HL-60 (cell line): ENCODE measurements around the gene IGFBP7.

Experiments used
- DNase-seq, 2 experiments: peaks; one replicate each; pipeline ENCODE4 v3.0.0-alpha.2; 2010 to 2020; ENCODE audit warnings: low read depth in 1 of 2, low spot score in 1 of 2
- H3K27ac ChIP-seq: fragments of 250-450 bp; sonication (Bioruptor Pico); replicated peaks from 2 replicates; pipeline ENCODE4 v1.5.1; 2020; ENCODE audit warnings: mild to moderate bottlenecking, moderate library complexity
- H3K27me3 ChIP-seq: fragments of 250-450 bp; sonication (Bioruptor Pico); 2 replicates; pipeline ENCODE4 v1.5.1; 2021; ENCODE audit warnings: mild to moderate bottlenecking, moderate library complexity; ENCODE audit not compliant: insufficient read depth, poor library complexity, severe bottlenecking
- H3K4me3 ChIP-seq: replicated peaks from 2 replicates; pipeline ENCODE4 v1.5.1; 2011; ENCODE audit warnings: mild to moderate bottlenecking, control low read depth, low read length; ENCODE audit not compliant: insufficient read depth
- GABPA ChIP-seq: IDR thresholded peaks from 2 replicates; pipeline ENCODE4 v1.6.1; 2012; ENCODE audit warnings: low read depth
- POLR2AphosphoS5 ChIP-seq: IDR thresholded peaks from 2 replicates; pipeline ENCODE4 v1.6.1; 2012; ENCODE audit warnings: low read depth
- SPI1 ChIP-seq: IDR thresholded peaks from 2 replicates; pipeline ENCODE4 v1.6.1; 2012; ENCODE audit warnings: low read depth, mild to moderate bottlenecking, borderline replicate concordance
- TF ChIP-seq, protein P1 (sequence below): IDR thresholded peaks from one replicate; pipeline ENCODE4 v1.5.1; 2011; ENCODE audit warnings: low read length, control low read depth, inconsistent platforms; ENCODE audit not compliant: insufficient read depth
- TF ChIP-seq, protein P2 (sequence below): IDR thresholded peaks from 2 replicates; pipeline ENCODE4 v1.6.1; 2012; ENCODE audit warnings: low read depth; ENCODE audit not compliant: insufficient replicate concordance

Gene IGFBP7

DNA sequence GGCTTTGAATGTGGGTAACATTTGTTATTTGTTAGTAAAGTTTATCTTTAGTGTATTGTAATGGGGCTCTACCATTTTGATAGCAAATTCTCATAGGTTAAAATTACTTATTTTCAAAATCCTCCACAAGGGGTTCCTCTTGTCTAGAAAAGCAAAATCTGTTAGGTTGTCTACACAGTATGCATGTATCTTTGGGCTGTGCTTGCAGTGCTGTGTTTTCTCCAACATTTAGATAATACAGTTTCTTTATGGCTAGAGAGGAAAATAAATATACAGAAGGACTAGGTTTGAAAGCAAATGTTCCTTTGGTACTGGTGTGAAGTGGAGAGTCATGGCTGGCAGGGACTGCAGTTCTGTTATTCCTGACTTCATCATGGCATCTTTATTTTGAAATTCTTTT, 91.2 kb downstream of the IGFBP7 start:
- no peak overlapping the region for H3K27ac ChIP-seq
- no peaks in the 10 kb centered on the region for H3K27me3 ChIP-seq
- no peak for DNase-seq
- H3K4me3 ChIP-seq = no peak overlapping the region
- TF ChIP-seq, protein P1, sequence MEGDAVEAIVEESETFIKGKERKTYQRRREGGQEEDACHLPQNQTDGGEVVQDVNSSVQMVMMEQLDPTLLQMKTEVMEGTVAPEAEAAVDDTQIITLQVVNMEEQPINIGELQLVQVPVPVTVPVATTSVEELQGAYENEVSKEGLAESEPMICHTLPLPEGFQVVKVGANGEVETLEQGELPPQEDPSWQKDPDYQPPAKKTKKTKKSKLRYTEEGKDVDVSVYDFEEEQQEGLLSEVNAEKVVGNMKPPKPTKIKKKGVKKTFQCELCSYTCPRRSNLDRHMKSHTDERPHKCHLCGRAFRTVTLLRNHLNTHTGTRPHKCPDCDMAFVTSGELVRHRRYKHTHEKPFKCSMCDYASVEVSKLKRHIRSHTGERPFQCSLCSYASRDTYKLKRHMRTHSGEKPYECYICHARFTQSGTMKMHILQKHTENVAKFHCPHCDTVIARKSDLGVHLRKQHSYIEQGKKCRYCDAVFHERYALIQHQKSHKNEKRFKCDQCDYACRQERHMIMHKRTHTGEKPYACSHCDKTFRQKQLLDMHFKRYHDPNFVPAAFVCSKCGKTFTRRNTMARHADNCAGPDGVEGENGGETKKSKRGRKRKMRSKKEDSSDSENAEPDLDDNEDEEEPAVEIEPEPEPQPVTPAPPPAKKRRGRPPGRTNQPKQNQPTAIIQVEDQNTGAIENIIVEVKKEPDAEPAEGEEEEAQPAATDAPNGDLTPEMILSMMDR = no peak
- TF ChIP-seq, protein P2, sequence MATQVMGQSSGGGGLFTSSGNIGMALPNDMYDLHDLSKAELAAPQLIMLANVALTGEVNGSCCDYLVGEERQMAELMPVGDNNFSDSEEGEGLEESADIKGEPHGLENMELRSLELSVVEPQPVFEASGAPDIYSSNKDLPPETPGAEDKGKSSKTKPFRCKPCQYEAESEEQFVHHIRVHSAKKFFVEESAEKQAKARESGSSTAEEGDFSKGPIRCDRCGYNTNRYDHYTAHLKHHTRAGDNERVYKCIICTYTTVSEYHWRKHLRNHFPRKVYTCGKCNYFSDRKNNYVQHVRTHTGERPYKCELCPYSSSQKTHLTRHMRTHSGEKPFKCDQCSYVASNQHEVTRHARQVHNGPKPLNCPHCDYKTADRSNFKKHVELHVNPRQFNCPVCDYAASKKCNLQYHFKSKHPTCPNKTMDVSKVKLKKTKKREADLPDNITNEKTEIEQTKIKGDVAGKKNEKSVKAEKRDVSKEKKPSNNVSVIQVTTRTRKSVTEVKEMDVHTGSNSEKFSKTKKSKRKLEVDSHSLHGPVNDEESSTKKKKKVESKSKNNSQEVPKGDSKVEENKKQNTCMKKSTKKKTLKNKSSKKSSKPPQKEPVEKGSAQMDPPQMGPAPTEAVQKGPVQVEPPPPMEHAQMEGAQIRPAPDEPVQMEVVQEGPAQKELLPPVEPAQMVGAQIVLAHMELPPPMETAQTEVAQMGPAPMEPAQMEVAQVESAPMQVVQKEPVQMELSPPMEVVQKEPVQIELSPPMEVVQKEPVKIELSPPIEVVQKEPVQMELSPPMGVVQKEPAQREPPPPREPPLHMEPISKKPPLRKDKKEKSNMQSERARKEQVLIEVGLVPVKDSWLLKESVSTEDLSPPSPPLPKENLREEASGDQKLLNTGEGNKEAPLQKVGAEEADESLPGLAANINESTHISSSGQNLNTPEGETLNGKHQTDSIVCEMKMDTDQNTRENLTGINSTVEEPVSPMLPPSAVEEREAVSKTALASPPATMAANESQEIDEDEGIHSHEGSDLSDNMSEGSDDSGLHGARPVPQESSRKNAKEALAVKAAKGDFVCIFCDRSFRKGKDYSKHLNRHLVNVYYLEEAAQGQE = no peak
- TF ChIP-seq SPI1 (no peak), GABPA (no peak), POLR2AphosphoS5 (no peak)

DNA sequence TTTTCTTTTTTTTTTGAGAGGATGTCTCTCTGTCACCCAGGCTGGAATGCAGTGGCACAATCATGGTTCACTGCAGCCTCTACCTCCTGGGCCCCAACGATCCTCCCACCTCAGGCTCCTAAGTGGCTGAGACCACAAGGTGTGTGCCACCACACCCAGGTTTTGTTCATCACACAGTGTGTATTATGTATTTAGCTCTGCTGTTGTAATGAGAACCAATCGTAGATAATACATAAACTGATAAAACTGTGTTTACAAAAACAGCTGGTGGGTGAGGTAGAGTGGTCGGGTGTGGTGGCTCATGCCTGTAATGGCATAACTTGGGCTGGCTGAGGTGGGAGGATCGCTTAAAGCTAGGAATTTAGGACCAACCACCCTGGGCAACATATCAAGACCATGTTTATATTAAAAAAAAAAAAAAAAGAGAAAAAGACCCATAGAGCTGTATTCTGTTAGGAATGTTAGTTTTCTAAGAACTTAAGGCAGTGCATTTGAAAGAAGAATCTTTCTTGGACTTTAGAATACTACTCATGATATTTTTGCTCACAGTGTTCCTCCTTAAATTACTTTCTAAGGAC, 96.6 kb downstream of the IGFBP7 start:
- no peaks in the 10 kb centered on the region for H3K27me3 ChIP-seq
- H3K4me3 ChIP-seq = no peak overlapping the region
- H3K27ac ChIP-seq = no peak overlapping the region
- TF ChIP-seq GABPA = no peak
- TF ChIP-seq POLR2AphosphoS5 = no peak
- TF ChIP-seq SPI1 = no peak
- TF ChIP-seq, protein P2 = no peak
- TF ChIP-seq, protein P1 = no peak
- DNase-seq = no peak

DNA sequence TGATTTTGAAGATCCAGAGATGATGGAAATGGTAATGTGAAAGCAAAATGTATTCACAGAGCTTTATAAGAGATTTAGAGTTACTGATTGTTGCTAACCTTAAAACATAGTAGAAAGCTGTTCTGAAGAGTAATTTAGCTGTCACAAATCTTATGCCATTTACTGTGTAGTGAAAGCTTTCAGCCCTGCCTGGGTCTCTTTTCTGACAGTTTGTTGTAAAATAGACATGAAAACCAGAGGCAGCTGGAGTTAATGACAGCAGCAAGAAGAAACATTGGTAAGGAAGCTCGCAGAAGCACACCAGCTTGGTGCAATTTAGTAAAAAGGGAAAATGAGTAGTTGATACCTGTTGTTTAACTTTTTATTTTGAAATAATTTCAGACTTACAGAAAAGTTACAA, 110.4 kb downstream of the IGFBP7 start:
- TF ChIP-seq POLR2AphosphoS5 (no peak), GABPA (no peak), SPI1 (no peak)
- TF ChIP-seq, protein P1 = no peak
- TF ChIP-seq, protein P2 = no peak
- DNase-seq = no peak
- Histone ChIP-seq H3K27ac (no peak overlapping the region), H3K4me3 (no peak overlapping the region), H3K27me3 (no peaks in the 10 kb centered on the region)
